Measurements from ENCODE around the gene STK16.

DNA sequence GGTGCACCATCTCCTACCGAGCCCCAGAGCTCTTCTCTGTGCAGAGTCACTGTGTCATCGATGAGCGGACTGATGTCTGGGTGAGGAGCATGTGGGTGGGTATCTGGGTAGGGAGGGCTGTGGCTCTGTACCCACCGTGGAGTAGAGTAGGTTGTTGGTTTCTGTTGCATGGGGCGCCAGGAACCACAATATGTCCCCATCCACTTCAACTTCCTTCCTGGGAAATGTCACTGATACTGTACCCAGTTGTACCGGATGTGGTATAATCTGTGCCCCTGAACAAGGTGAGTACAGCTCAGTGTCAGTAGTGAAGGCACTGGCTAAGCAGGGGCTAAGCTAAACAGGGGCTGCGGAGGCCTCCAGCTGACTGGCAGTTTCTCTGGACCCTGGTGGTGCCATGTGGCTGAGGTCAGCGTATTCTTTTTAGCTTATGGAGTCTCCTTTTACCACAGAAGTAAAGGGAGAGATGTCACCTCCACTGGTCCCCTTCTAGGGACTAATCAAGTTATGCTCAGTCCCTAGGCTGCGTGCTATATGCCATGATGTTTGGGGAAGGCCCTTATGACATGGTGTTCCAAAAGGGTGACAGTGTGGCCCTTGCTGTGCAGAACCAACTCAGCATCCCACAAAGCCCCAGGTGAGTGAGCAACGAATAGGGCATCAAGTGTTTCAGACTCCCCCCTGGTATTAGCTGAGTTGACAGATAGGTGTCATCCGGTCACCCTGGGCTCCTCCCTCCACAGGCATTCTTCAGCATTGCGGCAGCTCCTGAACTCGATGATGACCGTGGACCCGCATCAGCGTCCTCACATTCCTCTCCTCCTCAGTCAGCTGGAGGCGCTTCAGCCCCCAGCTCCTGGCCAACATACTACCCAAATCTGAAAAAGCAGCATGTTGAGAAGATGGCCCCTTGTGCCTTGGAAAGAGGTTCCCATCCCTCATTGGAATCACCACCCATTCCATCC, 2.7 kb downstream of the STK16 start:
- TF ChIP-seq CTCF (IDR thresholded peaks at IDR 0.05) (no peak), POLR2A (IDR thresholded peaks at IDR 0.05) (peak; percentile 32), POLR2AphosphoS5 (IDR thresholded peaks at IDR 0.05) (peak in 2 of 3 donors; percentile 29 to 64)

Data from transverse colon (tissue), 4 donors.